ENCODE results near the gene ENPP3.

The ENPP3 gene

GRCh38 chr6:131770776-131771175 is 133.7 kb downstream of the ENPP3 start:
- no peak for DNase-seq

GRCh38 chr6:131773284-131773950 is 136.3 kb downstream of the ENPP3 start:
- DNase-seq = no peak

- no peak for DNase-seq
Observed at GRCh38 chr6:131775886-131776285, 138.8 kb downstream of the ENPP3 start.

GRCh38 chr6:131776985-131777384 is 139.9 kb downstream of the ENPP3 start:
- no peak for DNase-seq

GRCh38 chr6:131778169-131778568 is 141.1 kb downstream of the ENPP3 start:
- DNase-seq = no peak

GRCh38 chr6:131779304-131779703 is 142.2 kb downstream of the ENPP3 start:
- no peak for DNase-seq

- DNase-seq = no peak
Observed at GRCh38 chr6:131780600-131780999, 143.5 kb downstream of the ENPP3 start.

- DNase-seq = no peak
Observed at GRCh38 chr6:131781687-131782086, 144.6 kb downstream of the ENPP3 start.

- DNase-seq = no peak
Observed at GRCh38 chr6:131782764-131783163, 145.7 kb downstream of the ENPP3 start.

- DNase-seq = no peak
Observed at GRCh38 chr6:131784561-131784960, 147.5 kb downstream of the ENPP3 start.

- no peak for DNase-seq
Observed at GRCh38 chr6:131787079-131787478, 150.0 kb downstream of the ENPP3 start.

GRCh38 chr6:131787766-131788712 is 150.9 kb downstream of the ENPP3 start:
- no peak for DNase-seq

- no peak for DNase-seq
Observed at GRCh38 chr6:131789219-131789618, 152.1 kb downstream of the ENPP3 start.

- DNase-seq = no peak
Observed at GRCh38 chr6:131791476-131791875, 154.4 kb downstream of the ENPP3 start.

GRCh38 chr6:131792091-131792496 is 155.0 kb downstream of the ENPP3 start:
- no peak for DNase-seq

- DNase-seq = no peak
Observed at GRCh38 chr6:131795366-131795765, 158.3 kb downstream of the ENPP3 start.
